ENCODE results near the gene FXN. TPM values are rescaled to one million over a fixed set of nuclear protein-coding genes. Genes with fewer than 3 reads are reported as not detected.

The FXN gene
- polyA plus RNA-seq, 1 of the 3 experiments (the other 2 are of a cell fraction) = 15.7 TPM

- WGBS (ENCODE audit: low lambda C conversion rate) = 69% methylated on average over 2 of the region's 2 CpGs
- no peaks in the 10 kb centered on the region for H3K4me1 ChIP-seq (ENCODE audit: control insufficient read depth in 1 of 2, insufficient read depth in 2 of 2, low read depth in 1 of 2, low read length in 1 of 2)
- no peaks in the 10 kb centered on the region for H3F3A ChIP-seq (replicated peaks; ENCODE audit: insufficient read depth)
- TF ChIP-seq JUND (IDR thresholded peaks at IDR 0.05) (no peak), MAX (IDR thresholded peaks at IDR 0.05; ENCODE audit: low read depth) (no peak), MXI1 (IDR thresholded peaks at IDR 0.05; ENCODE audit: low read depth, low read length) (no peak), USF1 (IDR thresholded peaks at IDR 0.05; ENCODE audit: borderline replicate concordance, low read depth) (no peak), FOXM1 (IDR thresholded peaks at IDR 0.05; ENCODE audit: low read depth) (no peak), NRF1 (IDR thresholded peaks at IDR 0.05; ENCODE audit: low read depth, low read length) (no peak), TEAD4 (IDR thresholded peaks at IDR 0.05; ENCODE audit: borderline replicate concordance, insufficient read depth) (no peak), TAF1 (IDR thresholded peaks at IDR 0.05; ENCODE audit: borderline replicate concordance, low read depth, low read length) (no peak), IRF3 (IDR thresholded peaks at IDR 0.05; ENCODE audit: low read depth, low read length) (no peak), RCOR1 (IDR thresholded peaks at IDR 0.05; ENCODE audit: low read length) (no peak), YY1 (IDR thresholded peaks at IDR 0.05; ENCODE audit: low read depth) (no peak), GATA2 (CRISPR knock-in tag; IDR thresholded peaks at IDR 0.05) (no peak), REST (IDR thresholded peaks at IDR 0.05; ENCODE audit: low read depth, low read length) (no peak), ELF1 (IDR thresholded peaks at IDR 0.05) (no peak), SMC3 (IDR thresholded peaks at IDR 0.05; ENCODE audit: low read depth, low read length) (no peak), FOXJ3 (CRISPR knock-in tag; IDR thresholded peaks at IDR 0.05) (no peak), RAD21 (IDR thresholded peaks at IDR 0.05; ENCODE audit: low read length) (no peak), EZH2phosphoT487 (IDR thresholded peaks at IDR 0.05; ENCODE audit: borderline replicate concordance, low read depth) (no peak), POLR2AphosphoS5 (IDR thresholded peaks at IDR 0.05; ENCODE audit: low read depth, low read length) (no peak), TCF12 (IDR thresholded peaks at IDR 0.05) (no peak)
- H3K9me3 ChIP-seq = no peaks in the 10 kb centered on the region
- no peak overlapping the region for H3K4me2 ChIP-seq
- no peak for DNase-seq
- H3K9me2 ChIP-seq = no peaks in the 10 kb centered on the region
- no peak overlapping the region for H2AFZ ChIP-seq (ENCODE audit: low read depth)
- H3K9ac ChIP-seq = no peak overlapping the region
- no peaks in the 10 kb centered on the region for H4K20me1 ChIP-seq (ENCODE audit: insufficient read depth)
- H3K36me3 ChIP-seq (replicated peaks in 1 of 2; ENCODE audit: control insufficient read depth in 1 of 2, insufficient read depth in 2 of 2, low read length in 1 of 2) = no peaks in the 10 kb centered on the region
- POLR2A ChIA-PET = no interaction called here
- H3K27me3 ChIP-seq (ENCODE audit: insufficient read depth) = peaks cover 34% of the 10 kb centered on the region; the same call in 1 of the 2 replicates
- CTCF ChIA-PET = interaction anchor here (0.6 to 2.1 kb wide), 6 partner anchors 17 to 256 kb away, joined by 3 to 9 read pairs (median 3); no protein-coding TSS in a partner anchor
- no peaks in the 10 kb centered on the region for H3K79me2 ChIP-seq (ENCODE audit: insufficient read depth)
- no peak overlapping the region for H3K4me3 ChIP-seq (ENCODE audit: low read depth in 2 of 2, low read length in 1 of 2)
- H3K27ac ChIP-seq (ENCODE audit: low read depth in 2 of 2, low read length in 1 of 2) = no peak overlapping the region
Measured at GRCh38 chr9:69028754-69029153, 6.8 kb upstream of the FXN start.
